Measurements from ENCODE around the gene FSTL5. TPM values are rescaled to one million over a fixed set of nuclear protein-coding genes. Genes with fewer than 3 reads are reported as not detected.

Gene FSTL5
- total RNA-seq, 1 donor from 2014 or later, result not detected

DNA sequence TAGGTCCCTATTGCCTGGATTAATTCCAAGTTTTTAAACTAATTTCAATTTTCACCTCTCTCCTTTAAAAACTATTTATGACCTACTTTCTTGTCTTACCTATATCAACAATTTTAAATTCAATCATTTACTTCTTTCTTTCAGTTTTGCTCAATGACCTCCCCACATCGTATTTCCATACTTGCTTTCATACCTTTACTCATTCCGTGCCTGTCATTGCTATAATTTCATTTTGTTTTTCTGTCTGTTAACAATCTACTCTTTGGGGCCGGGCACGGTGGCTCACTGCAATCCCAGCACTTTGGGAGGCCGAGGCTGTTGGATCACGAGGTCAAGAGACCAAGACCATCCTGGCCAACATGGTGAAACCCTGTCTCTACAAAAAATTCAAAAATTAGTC lies 781.1 kb downstream of the FSTL5 start:
- Mint-ChIP-seq H3K36me3 (ENCODE audit: low read depth) (no peaks in the 10 kb centered on the region), H3K9me3 (peaks cover 3% of the 10 kb centered on the region), H3K4me3 (no peak overlapping the region), H3K27me3 (no peaks in the 10 kb centered on the region), H3K27ac (no peak overlapping the region), H3K4me1 (no peaks in the 10 kb centered on the region)
- ATAC-seq (ENCODE audit: low read depth) (no peak), DNase-seq (no peak)
- TF ChIP-seq, protein P1, sequence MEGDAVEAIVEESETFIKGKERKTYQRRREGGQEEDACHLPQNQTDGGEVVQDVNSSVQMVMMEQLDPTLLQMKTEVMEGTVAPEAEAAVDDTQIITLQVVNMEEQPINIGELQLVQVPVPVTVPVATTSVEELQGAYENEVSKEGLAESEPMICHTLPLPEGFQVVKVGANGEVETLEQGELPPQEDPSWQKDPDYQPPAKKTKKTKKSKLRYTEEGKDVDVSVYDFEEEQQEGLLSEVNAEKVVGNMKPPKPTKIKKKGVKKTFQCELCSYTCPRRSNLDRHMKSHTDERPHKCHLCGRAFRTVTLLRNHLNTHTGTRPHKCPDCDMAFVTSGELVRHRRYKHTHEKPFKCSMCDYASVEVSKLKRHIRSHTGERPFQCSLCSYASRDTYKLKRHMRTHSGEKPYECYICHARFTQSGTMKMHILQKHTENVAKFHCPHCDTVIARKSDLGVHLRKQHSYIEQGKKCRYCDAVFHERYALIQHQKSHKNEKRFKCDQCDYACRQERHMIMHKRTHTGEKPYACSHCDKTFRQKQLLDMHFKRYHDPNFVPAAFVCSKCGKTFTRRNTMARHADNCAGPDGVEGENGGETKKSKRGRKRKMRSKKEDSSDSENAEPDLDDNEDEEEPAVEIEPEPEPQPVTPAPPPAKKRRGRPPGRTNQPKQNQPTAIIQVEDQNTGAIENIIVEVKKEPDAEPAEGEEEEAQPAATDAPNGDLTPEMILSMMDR (IDR thresholded peaks at IDR 0.05), result no peak
- intact Hi-C loops (cut with micrococcal nuclease), result no loop called here
- POLR2A ChIA-PET, result no interaction called here
- CTCF ChIA-PET, result no interaction called here

DNA sequence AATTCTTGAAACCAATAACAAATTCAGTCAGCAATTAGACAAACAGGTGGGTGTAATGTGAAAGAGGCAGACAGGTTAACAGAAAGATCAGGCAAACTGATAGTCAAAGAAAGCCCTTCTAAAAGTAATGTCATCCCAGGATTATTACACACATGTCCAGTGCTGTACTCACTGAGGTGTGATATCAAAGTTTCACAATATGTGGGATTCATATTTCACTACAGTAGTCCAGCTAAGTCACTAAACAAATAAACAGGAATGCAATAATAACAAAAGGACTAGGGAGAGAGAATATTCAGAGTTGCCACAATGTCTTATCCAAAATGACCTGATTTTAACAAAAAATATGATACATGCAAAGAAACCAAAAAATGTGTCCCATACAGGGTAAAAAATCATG lies 787.5 kb downstream of the FSTL5 start:
- ATAC-seq (ENCODE audit: low read depth) (no peak), DNase-seq (no peak)
- TF ChIP-seq, protein P1 (IDR thresholded peaks at IDR 0.05), result no peak
- H3K4me3 Mint-ChIP-seq, result no peak overlapping the region
- no peaks in the 10 kb centered on the region for H3K36me3 Mint-ChIP-seq (ENCODE audit: low read depth)
- H3K4me1 Mint-ChIP-seq, result no peaks in the 10 kb centered on the region
- CTCF ChIA-PET, result no interaction called here
- H3K9me3 Mint-ChIP-seq, result peaks cover 10% of the 10 kb centered on the region
- H3K27ac Mint-ChIP-seq, result no peak overlapping the region
- POLR2A ChIA-PET, result no interaction called here
- intact Hi-C loops (cut with micrococcal nuclease), result no loop called here
- H3K27me3 Mint-ChIP-seq, result no peaks in the 10 kb centered on the region

DNA sequence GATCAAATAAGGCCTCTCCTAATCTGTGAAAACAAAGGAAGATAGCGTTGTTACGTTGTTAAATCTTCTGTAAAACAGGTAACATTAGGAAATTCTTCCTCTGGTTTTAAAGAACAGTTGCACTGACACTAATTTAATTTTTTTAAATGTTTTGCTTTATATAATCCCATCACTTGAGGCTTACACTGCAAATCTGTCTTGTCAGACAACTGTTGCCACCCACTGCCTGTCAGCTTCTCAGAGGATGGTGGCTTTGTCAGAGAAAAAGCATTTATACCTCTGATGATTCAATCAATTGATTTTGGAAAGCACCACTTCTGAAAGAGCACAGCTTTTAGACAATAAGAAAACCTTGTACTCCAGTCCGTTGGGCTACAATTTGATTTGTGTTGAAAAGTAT lies 799.1 kb downstream of the FSTL5 start:
- ChIA-PET CTCF (no interaction called here), POLR2A (no interaction called here)
- H3K27me3 Mint-ChIP-seq, result no peaks in the 10 kb centered on the region
- H3K4me3 Mint-ChIP-seq, result no peak overlapping the region
- DNase-seq (no peak), ATAC-seq (ENCODE audit: low read depth) (no peak)
- TF ChIP-seq, protein P1 (IDR thresholded peaks at IDR 0.05), result no peak
- peaks cover 9% of the 10 kb centered on the region for H3K9me3 Mint-ChIP-seq
- H3K4me1 Mint-ChIP-seq, result no peaks in the 10 kb centered on the region
- H3K36me3 Mint-ChIP-seq (ENCODE audit: low read depth), result no peaks in the 10 kb centered on the region
- no peak overlapping the region for H3K27ac Mint-ChIP-seq
- intact Hi-C loops (cut with micrococcal nuclease), result no loop called here

DNA sequence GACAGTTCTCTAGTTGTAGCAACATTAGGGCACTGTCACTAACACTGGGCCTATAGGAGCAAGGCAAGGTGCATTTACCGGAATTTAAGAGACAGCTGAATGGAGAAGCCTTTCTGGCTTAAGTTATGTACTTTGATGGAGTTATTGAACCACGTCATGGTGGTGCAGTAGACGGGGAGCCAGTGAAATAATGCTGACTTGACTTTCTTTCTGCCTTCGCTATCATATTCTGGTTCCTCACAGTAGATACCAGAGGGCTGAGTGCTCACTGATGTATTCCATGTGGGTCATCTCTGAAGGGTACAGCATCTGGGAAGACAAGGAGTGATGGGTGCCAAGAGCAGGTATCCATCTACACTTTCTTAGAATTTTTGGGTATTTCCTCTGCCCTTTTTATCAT lies 802.8 kb downstream of the FSTL5 start:
- H3K9me3 Mint-ChIP-seq, result peaks cover 13% of the 10 kb centered on the region
- no peaks in the 10 kb centered on the region for H3K36me3 Mint-ChIP-seq (ENCODE audit: low read depth)
- no peak overlapping the region for H3K4me3 Mint-ChIP-seq
- CTCF ChIA-PET, result no interaction called here
- ATAC-seq (ENCODE audit: low read depth), result no peak
- TF ChIP-seq, protein P1 (IDR thresholded peaks at IDR 0.05), result no peak
- no peak for DNase-seq
- intact Hi-C loops (cut with micrococcal nuclease), result no loop called here
- no peaks in the 10 kb centered on the region for H3K27me3 Mint-ChIP-seq
- POLR2A ChIA-PET, result no interaction called here
- no peak overlapping the region for H3K27ac Mint-ChIP-seq
- no peaks in the 10 kb centered on the region for H3K4me1 Mint-ChIP-seq

DNA sequence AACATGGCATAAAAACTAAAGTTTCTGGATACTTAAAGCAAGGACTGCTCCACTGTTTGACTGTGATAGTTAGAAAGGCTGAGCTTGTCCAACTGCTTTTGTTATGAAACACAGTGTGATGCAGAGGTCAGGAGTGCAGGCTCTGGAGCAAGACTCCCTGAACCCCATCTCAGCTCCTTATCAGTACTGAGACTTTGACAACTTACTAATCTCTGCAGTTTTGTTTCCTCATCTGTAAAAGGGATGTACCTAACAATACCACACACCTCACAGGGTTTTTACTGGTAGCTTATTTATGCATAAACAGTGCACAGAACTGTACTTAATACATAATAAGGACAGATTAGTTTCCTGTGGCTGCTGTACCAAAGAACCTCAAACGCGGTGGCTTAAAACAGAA lies 804.3 kb downstream of the FSTL5 start:
- ChIA-PET POLR2A (no interaction called here), CTCF (no interaction called here)
- ATAC-seq (ENCODE audit: low read depth) (no peak), DNase-seq (no peak)
- H3K4me1 Mint-ChIP-seq, result no peaks in the 10 kb centered on the region
- intact Hi-C loops (cut with micrococcal nuclease), result no loop called here
- H3K36me3 Mint-ChIP-seq (ENCODE audit: low read depth), result no peaks in the 10 kb centered on the region
- TF ChIP-seq, protein P1 (IDR thresholded peaks at IDR 0.05), result no peak
- peaks cover 13% of the 10 kb centered on the region for H3K9me3 Mint-ChIP-seq
- no peaks in the 10 kb centered on the region for H3K27me3 Mint-ChIP-seq
- no peak overlapping the region for H3K27ac Mint-ChIP-seq
- H3K4me3 Mint-ChIP-seq, result no peak overlapping the region
